Brain microvascular endothelial cell (primary cell): ENCODE results near the gene LUZP2.

Source experiments
- DNase-seq: peaks from one replicate; pipeline ENCODE4 v3.0.0-alpha.2; 2020
- H3K27ac ChIP-seq: fragments of 250-450 bp; sonication (Bioruptor Pico); 2 replicates; pipeline ENCODE4 v1.5.1; 2020; ENCODE audit warnings: mild to moderate bottlenecking, moderate library complexity
- H3K27me3 ChIP-seq: fragments of 250-450 bp; sonication (Bioruptor Pico); replicated peaks from 2 replicates; pipeline ENCODE4 v1.5.1; 2020; ENCODE audit warnings: mild to moderate bottlenecking
- H3K36me3 ChIP-seq: fragments of 250-450 bp; sonication (Bioruptor Pico); replicated peaks from 2 replicates; pipeline ENCODE4 v1.5.1; 2020; ENCODE audit warnings: mild to moderate bottlenecking
- H3K4me3 ChIP-seq: 2 replicates; pipeline ENCODE4 v1.5.1; 2011; ENCODE audit warnings: low read depth, mild to moderate bottlenecking, control low read depth, low read length, moderate library complexity
- CTCF ChIP-seq: IDR thresholded peaks from 2 replicates; pipeline ENCODE4 v1.5.1; 2011; ENCODE audit warnings: low read depth, mild to moderate bottlenecking, moderate library complexity, low read length, control low read depth, inconsistent platforms; ENCODE audit errors: missing control alignments
- in situ Hi-C: cut with HindIII; loops from 2 replicates; pipeline ENCODE4 v1.10.0; 2017; ENCODE audit warnings: low sequenced_read_pairs, low pct_ligation_motif_present

Gene LUZP2

DNA sequence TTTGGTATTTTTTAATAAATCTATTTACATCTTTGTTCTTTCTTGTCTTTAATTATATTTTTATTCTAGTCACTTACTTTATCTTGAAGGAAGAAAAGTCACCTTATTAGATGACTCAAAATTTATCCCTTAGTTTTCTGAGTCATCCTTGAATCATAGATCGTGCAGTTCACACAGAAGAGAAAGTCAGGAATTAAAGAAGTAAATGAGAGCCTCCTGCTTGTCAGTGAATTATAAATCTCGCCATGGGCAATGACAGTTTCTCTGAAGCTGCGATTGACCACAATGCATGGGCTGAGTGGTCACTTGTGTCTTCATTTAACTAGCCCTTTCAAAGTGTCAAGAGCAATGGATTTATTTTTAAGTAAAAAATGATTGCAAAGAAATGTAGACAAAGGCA lies 91.2 kb downstream of the LUZP2 start:
- Histone ChIP-seq H3K27me3 (no peaks in the 10 kb centered on the region), H3K36me3 (no peaks in the 10 kb centered on the region), H3K27ac (peak overlapping the region; percentile 70), H3K4me3 (no peak overlapping the region)
- TF ChIP-seq CTCF = no peak
- in situ Hi-C loops = no loop called here
- no peak for DNase-seq

DNA sequence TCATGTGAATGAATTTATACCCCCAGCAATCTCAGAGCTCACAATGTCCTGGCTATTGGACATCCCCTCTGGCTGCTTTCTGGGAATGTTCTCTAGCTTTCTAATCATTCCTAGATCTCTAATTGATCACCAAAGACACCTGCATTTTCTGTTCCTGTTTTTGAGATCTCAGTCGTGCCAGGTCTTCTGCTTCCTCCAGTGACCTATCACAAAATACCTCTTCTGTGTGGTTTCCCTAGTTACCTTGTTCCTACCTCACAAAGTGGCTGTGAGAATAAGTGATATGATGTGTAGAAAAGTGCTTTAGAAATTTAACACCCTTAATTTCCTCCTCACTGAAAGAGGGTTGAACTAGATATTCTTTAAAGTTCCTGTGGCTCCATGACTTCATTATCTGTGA lies 92.2 kb downstream of the LUZP2 start:
- TF ChIP-seq CTCF = no peak

GRCh38 chr11:24591283-24591682 lies 94.4 kb downstream of the LUZP2 start:
- no peak for TF ChIP-seq CTCF
- DNase-seq = no peak
- no peak overlapping the region for H3K27ac ChIP-seq
- no peaks in the 10 kb centered on the region for H3K27me3 ChIP-seq
- H3K36me3 ChIP-seq = no peaks in the 10 kb centered on the region
- H3K4me3 ChIP-seq = no peak overlapping the region
- in situ Hi-C loops = no loop called here

More for the DNA sequence above, 92.2 kb downstream of the LUZP2 start:
- in situ Hi-C loops = no loop called here
- DNase-seq = no peak
- Histone ChIP-seq H3K27me3 (no peaks in the 10 kb centered on the region), H3K27ac (no peak overlapping the region), H3K4me3 (no peak overlapping the region), H3K36me3 (no peaks in the 10 kb centered on the region)

GRCh38 chr11:24592360-24592759 lies 95.5 kb downstream of the LUZP2 start:
- H3K27me3 ChIP-seq = no peaks in the 10 kb centered on the region
- in situ Hi-C loops = no loop called here
- DNase-seq = no peak
- H3K4me3 ChIP-seq = no peak overlapping the region
- TF ChIP-seq CTCF = no peak
- peak overlapping the region; percentile 22 for H3K27ac ChIP-seq
- no peaks in the 10 kb centered on the region for H3K36me3 ChIP-seq

DNA sequence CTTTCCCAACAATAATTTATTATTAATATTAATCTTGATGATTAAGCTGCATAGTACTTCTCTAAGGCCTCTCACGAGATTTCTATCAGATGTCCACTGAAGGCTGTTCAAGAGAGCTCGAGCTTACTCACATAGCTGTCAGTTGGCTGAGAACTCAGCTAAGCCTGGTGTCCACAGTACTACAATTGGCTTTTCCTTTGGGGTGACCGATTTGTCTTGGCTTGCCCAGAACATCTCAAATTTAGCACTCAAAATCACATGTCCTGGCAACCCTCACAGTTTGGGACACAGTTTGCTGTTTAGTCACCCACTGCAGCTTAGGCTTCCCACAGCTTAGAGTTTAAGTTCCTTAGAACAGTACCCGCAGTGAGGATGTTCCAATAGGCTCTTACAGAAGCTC lies 96.5 kb downstream of the LUZP2 start:
- H3K27me3 ChIP-seq = no peaks in the 10 kb centered on the region

More for the DNA sequence above, 96.5 kb downstream of the LUZP2 start:
- DNase-seq = no peak
- in situ Hi-C loops = no loop called here
- H3K27ac ChIP-seq = no peak overlapping the region
- TF ChIP-seq CTCF = no peak
- no peak overlapping the region for H3K4me3 ChIP-seq
- H3K36me3 ChIP-seq = no peaks in the 10 kb centered on the region
